HepG2 (cell line): ENCODE data around the gene SOCS1. TPM values are rescaled to one million over a fixed set of nuclear protein-coding genes. Genes with fewer than 3 reads are reported as not detected.
A peak's percentile ranks its signal among the peaks of the same experiment; 100 is the strongest.

ENCODE experiments used
- ATAC-seq: fragments of 200-7000 bp; cut with Tn5 transposase; 3 replicates; pipeline ENCODE4 v1.9.1; 2020; ENCODE audit warnings: mild to moderate bottlenecking, moderate library complexity
- BruUV-seq: library from RNA; stranded (reverse); fragments of 400-500 nt; replicated peaks from 2 replicates; lab custom pipeline; 2021; lab: Mats Ljungman, UMichigan
- CTCF ChIA-PET: fragments of 300-600 bp; formaldehyde crosslinking; extraction: SDS; loops from one replicate; lab custom pipeline; 2021; ENCODE audit warnings: low total read pairs, inconsistent platforms, low intra/inter-chr PET ratio; lab: Yijun Ruan, JAX
- POLR2A ChIA-PET: fragments of 350-600 bp; sonication (Branson Sonifier 250); formaldehyde crosslinking; loops from one replicate; lab custom pipeline; 2020; ENCODE audit warnings: antibody characterized with exemption, inconsistent platforms; lab: Yijun Ruan, JAX
- DNase-seq: peaks from one replicate; pipeline ENCODE4 v3.0.0-alpha.2; 2015; ENCODE audit warnings: low spot score
- FAIRE-seq: peaks from 3 replicates; lab custom pipeline; 2011; peaks lifted over from hg19 to GRCh38; lab: Jason Lieb, UNC
- H2AFZ ChIP-seq: one replicate; pipeline ENCODE4 v1.6.1; 2011; ENCODE audit warnings: low read length, inconsistent platforms
- H3K27ac ChIP-seq: fragments of 300-600 bp; 3 replicates; pipeline ENCODE4 v1.8.0; 2011; ENCODE audit warnings: mixed run types, mild to moderate bottlenecking, mixed read lengths, low read length, inconsistent platforms; ENCODE audit not compliant: insufficient read depth; ENCODE audit errors: extremely low read length
- H3K27me3 ChIP-seq, 2 experiments: fragments of 200-600 bp in 1 of 2; 2 replicates in 1 of 2; 3 replicates in 1 of 2; pipeline versions ENCODE4 v1.6.0 to v1.8.0; 2011; ENCODE audit warnings: low read length in 2 of 2, mild to moderate bottlenecking in 2 of 2, moderate library complexity in 2 of 2, inconsistent platforms in 1 of 2; ENCODE audit not compliant: insufficient read depth in 2 of 2, control insufficient read depth in 1 of 2
- H3K36me3 ChIP-seq, 2 experiments: fragments of 200-600 bp in 1 of 2; replicated peaks in 1 of 2; 2 replicates in 1 of 2; 3 replicates in 1 of 2; pipeline versions ENCODE4 v1.5.1 to v1.8.0; 2011; ENCODE audit warnings: low read length in 2 of 2, inconsistent platforms in 1 of 2; ENCODE audit not compliant: insufficient read depth in 2 of 2, control insufficient read depth in 1 of 2
- H3K4me1 ChIP-seq: 2 replicates; pipeline ENCODE4 v1.5.1; 2012; ENCODE audit warnings: low read length, inconsistent platforms; ENCODE audit not compliant: insufficient read depth
- H3K4me2 ChIP-seq: 2 replicates; pipeline ENCODE4 v1.6.0; 2011; ENCODE audit warnings: low read depth, low read length, inconsistent platforms
- H3K4me3 ChIP-seq, 3 experiments: fragments of 200-600 bp in 1 of 3; sonication (generic), shearing (Covaris generic) in 1 of 3; replicated peaks in 1 of 3; 2 replicates each; pipeline ENCODE4 v1.5.1; 2011 to 2016; ENCODE audit warnings: low read length in 3 of 3, inconsistent platforms in 2 of 3, low read depth in 2 of 3, mild to moderate bottlenecking in 2 of 3, control low read depth in 1 of 3, mixed read lengths in 1 of 3; ENCODE audit not compliant: insufficient read depth in 1 of 3
- H3K79me2 ChIP-seq: one replicate; pipeline ENCODE4 v1.6.1; 2011; ENCODE audit warnings: low read length, inconsistent platforms; ENCODE audit not compliant: insufficient read depth
- H3K9ac ChIP-seq: 2 replicates; pipeline ENCODE4 v1.6.0; 2011; ENCODE audit warnings: mild to moderate bottlenecking, low read depth, low read length, inconsistent platforms; ENCODE audit not compliant: insufficient read depth
- H3K9me3 ChIP-seq: 2 replicates; pipeline ENCODE4 v1.5.1; 2012; ENCODE audit warnings: mild to moderate bottlenecking, low read length
- H4K20me1 ChIP-seq: 2 replicates; pipeline ENCODE4 v1.6.0; 2011; ENCODE audit warnings: inconsistent platforms, mild to moderate bottlenecking, low read length, moderate library complexity; ENCODE audit not compliant: insufficient read depth
- IRF1 ChIP-seq: sonication (generic); formaldehyde crosslinking; IDR thresholded peaks from 2 replicates; pipeline ENCODE4 v1.4.0; 2020; ENCODE audit warnings: low read depth, mild to moderate bottlenecking, missing genetic modification reagents
- JUND ChIP-seq: sonication (generic); formaldehyde crosslinking; IDR thresholded peaks from 2 replicates; pipeline ENCODE4 v1.8.0; 2022; ENCODE audit warnings: mild to moderate bottlenecking, missing genetic modification reagents
- MBD4 ChIP-seq: IDR thresholded peaks from 2 replicates; pipeline ENCODE4 v1.6.1; 2012; ENCODE audit warnings: low read length, inconsistent platforms, borderline replicate concordance
- MEIS2 ChIP-seq: sonication (generic); formaldehyde crosslinking; IDR thresholded peaks from 2 replicates; pipeline ENCODE4 v1.9.0; 2021; ENCODE audit warnings: mild to moderate bottlenecking, missing genetic modification reagents
- NFIC ChIP-seq: IDR thresholded peaks from 2 replicates; pipeline ENCODE4 v1.6.1; 2012; ENCODE audit warnings: mild to moderate bottlenecking, low read length, inconsistent platforms
- SALL1 ChIP-seq: sonication (generic); formaldehyde crosslinking; IDR thresholded peaks from 2 replicates; pipeline ENCODE4 v1.8.0; 2022; ENCODE audit warnings: mild to moderate bottlenecking, missing genetic modification reagents
- SMAD3 ChIP-seq: sonication (generic); formaldehyde crosslinking; IDR thresholded peaks from 2 replicates; pipeline ENCODE4 v1.4.0; 2020; ENCODE audit warnings: missing genetic modification reagents
- SOX13 ChIP-seq, 3 experiments: fragments of 450-650 bp in 1 of 3; sonication (generic) in 1 of 3; formaldehyde crosslinking in 1 of 3; IDR thresholded peaks in 2 of 3; conservative IDR thresholded peaks in 1 of 3; 2 replicates each; pipeline versions ENCODE4 v1.5.0 to v1.6.1; 2016 to 2020; ENCODE audit warnings: antibody characterized with exemption in 1 of 3, mild to moderate bottlenecking in 1 of 3, missing compliant biosample characterization in 1 of 3, missing genetic modification reagents in 1 of 3, moderate library complexity in 1 of 3
- TFDP2 ChIP-seq: sonication (generic); formaldehyde crosslinking; IDR thresholded peaks from 2 replicates; pipeline ENCODE4 v1.4.0; 2020; ENCODE audit warnings: missing genetic modification reagents
- ZIK1 ChIP-seq: sonication (generic); formaldehyde crosslinking; IDR thresholded peaks from 2 replicates; pipeline ENCODE4 v1.5.0; 2020; ENCODE audit warnings: mild to moderate bottlenecking, low read depth, missing genetic modification reagents, borderline replicate concordance
- ZMYM3 ChIP-seq: sonication (generic); formaldehyde crosslinking; IDR thresholded peaks from 2 replicates; pipeline ENCODE4 v1.5.1; 2020; ENCODE audit warnings: mild to moderate bottlenecking, missing genetic modification reagents
- ZNF160 ChIP-seq: sonication (generic); formaldehyde crosslinking; IDR thresholded peaks from 2 replicates; pipeline ENCODE4 v1.8.0; 2022; ENCODE audit warnings: mild to moderate bottlenecking, inconsistent platforms, missing genetic modification reagents
- ZNF329 ChIP-seq: sonication (generic); formaldehyde crosslinking; IDR thresholded peaks from 2 replicates; pipeline ENCODE4 v1.9.0; 2021; ENCODE audit warnings: low read depth, mild to moderate bottlenecking, missing genetic modification reagents
- ZNF790 ChIP-seq: sonication (generic); formaldehyde crosslinking; IDR thresholded peaks from 2 replicates; pipeline ENCODE4 v1.8.0; 2022; ENCODE audit warnings: missing genetic modification reagents, mild to moderate bottlenecking, borderline replicate concordance
- WGBS: methylation state at CpG from one replicate; pipeline ENCODE4 v1.1.6; 2017; ENCODE audit warnings: low lambda C conversion rate; 5-methylcytosine and 5-hydroxymethylcytosine counted together
- in situ Hi-C: cut with HindIII; loops from 2 replicates; pipeline ENCODE4 v1.10.0; 2017; ENCODE audit warnings: low pct_unique_long_range_greater_than_20kb; ENCODE audit not compliant: extremely low pct_ligation_motif_present
- intact Hi-C: fragments of 100-400 bp; cut with micrococcal nuclease; formaldehyde crosslinking; loops from one replicate; pipeline ENCODE4 v1.10.0; 2022; ENCODE audit not compliant: unreplicated experiment
- polyA plus RNA-seq, 8 experiments: library from polyadenylated mRNA; depleted of rRNA in 3 of 8; stranded (reverse) in 7 of 8; unstranded in 1 of 8; fragments of >200 nt; fragmentation: Illumina TruSeq in 4 of 8; extraction: Trizol in 4 of 8; gene quantifications; 2 replicates each; pipeline versions ENCODE4 v1.2.1 to v1.2.3, GENCODE V29; 2011 to 2016; ENCODE audit warnings: low read depth in 4 of 8, missing spikeins in 1 of 8, mixed read lengths in 1 of 8; ENCODE audit not compliant: insufficient read depth in 1 of 8
- total RNA-seq, 5 experiments: library from RNA; depleted of rRNA; stranded (reverse); fragments of >200 nt; fragmentation: Illumina TruSeq; extraction: Trizol; gene quantifications; 2 replicates each; pipeline ENCODE4 v1.2.3, GENCODE V29; 2016; ENCODE audit warnings: low read depth in 1 of 5

The SOCS1 gene
- total and polyA plus RNA-seq, 2 of the 13 experiments (the other 11 are each of a cell fraction or from before 2014, with no cell fraction given), result 5.3 to 6.3 TPM

- BruUV-seq, result no TSS peak
- intact Hi-C loops, result no loop called here
- CTCF ChIA-PET, result no interaction called here
- TF ChIP-seq TFDP2 (CRISPR knock-in tag), result no peak
- peak; percentile 45; the same call in 1 of the 2 replicates for TF ChIP-seq JUND
- peak; percentile 99 for TF ChIP-seq ZNF329 (CRISPR knock-in tag)
- 0 out of 2 replicates have a peak, but pooled peaks have one; percentile 15 for TF ChIP-seq MEIS2
- no peak for TF ChIP-seq MBD4
- TF ChIP-seq IRF1 (CRISPR knock-in tag), result no peak
- TF ChIP-seq SALL1 (CRISPR knock-in tag), result peak; percentile 28; the same call in 1 of the 2 replicates
- TF ChIP-seq ZNF160 (CRISPR knock-in tag), result no peak
- no peak for TF ChIP-seq SOX13 (IDR thresholded peaks at IDR 0.05)
- no peak for TF ChIP-seq SOX13 (CRISPR knock-in tag; conservative IDR thresholded peaks at IDR 0.05 in 1 of 2, IDR thresholded peaks at IDR 0.05 in 1 of 2)
- peak; percentile 63; the same call in 1 of the 2 replicates for TF ChIP-seq ZMYM3 (CRISPR knock-in tag)
- no peak for TF ChIP-seq SMAD3
- TF ChIP-seq ZIK1 (CRISPR knock-in tag), result no peak
- TF ChIP-seq ZNF790 (CRISPR knock-in tag), result no peak
- TF ChIP-seq NFIC, result no peak
Measured at GRCh38 chr16:11238272-11239202, 17.5 kb downstream of the SOCS1 start.

More at GRCh38 chr16:11238272-11239202, 17.5 kb downstream of the SOCS1 start:
- Histone ChIP-seq H2AFZ (no peak overlapping the region), H3K4me2 (0 out of 2 replicates have a peak overlapping the region, but pooled peaks have one; percentile 8), H3K4me1 (peaks cover 44% of the 10 kb centered on the region), H3K27me3 (peaks cover 2 to 27% of the 10 kb centered on the region in 2 experiments; a peak in 3 of 5 replicates), H3K27ac (no peak overlapping the region), H4K20me1 (no peaks in the 10 kb centered on the region), H3K79me2 (no peaks in the 10 kb centered on the region), H3K4me3 (no peak overlapping the region), H3K36me3 (no peaks in the 10 kb centered on the region), H3K9me3 (no peaks in the 10 kb centered on the region), H3K9ac (no peak overlapping the region)
- 57% methylated on average over 14 of the region's 15 CpGs for WGBS
- DNase-seq (no peak), ATAC-seq (peak; percentile 59), FAIRE-seq (no peak)
- in situ Hi-C loops, result no loop called here
- POLR2A ChIA-PET, result interaction anchor here (0.5 to 1.1 kb wide), 2 partner anchors 18 to 105 kb away, joined by 3 to 5 read pairs; partner anchors contain the start of gene SOCS1
